Nephron (organoid): ENCODE measurements around the gene HDAC3.

Experiments
- H3K27ac Mint-ChIP-seq, 3 experiments: 2 replicates each; pipeline ENCODE4 v1.8.0; 2020; ENCODE audit warnings: mixed read lengths in 3 of 3, mild to moderate bottlenecking in 2 of 3, moderate library complexity in 1 of 3
- H3K27me3 Mint-ChIP-seq: 2 replicates; pipeline ENCODE4 v1.8.0; 2021; ENCODE audit warnings: low read depth, mild to moderate bottlenecking, moderate library complexity, mixed read lengths
- H3K36me3 Mint-ChIP-seq: 2 replicates; pipeline ENCODE4 v1.8.0; 2020; ENCODE audit warnings: low read depth, mixed read lengths
- H3K4me1 Mint-ChIP-seq: 2 replicates; pipeline ENCODE4 v1.8.0; 2020; ENCODE audit warnings: mixed read lengths
- H3K4me3 Mint-ChIP-seq, 3 experiments: 2 replicates each; pipeline ENCODE4 v1.8.0; 2020; ENCODE audit warnings: mild to moderate bottlenecking in 3 of 3, mixed read lengths in 3 of 3, moderate library complexity in 2 of 3
- H3K9me3 Mint-ChIP-seq: 2 replicates; pipeline ENCODE4 v1.8.0; 2020; ENCODE audit warnings: mixed read lengths
- CTCF ChIP-seq, 3 experiments: fragments of 200-600 bp; sonication (generic); IDR thresholded peaks; one replicate each; pipeline ENCODE4 v1.5.0; 2021; ENCODE audit warnings: antibody characterized with exemption in 3 of 3; ENCODE audit not compliant: unreplicated experiment in 3 of 3

HDAC3 gene

DNA sequence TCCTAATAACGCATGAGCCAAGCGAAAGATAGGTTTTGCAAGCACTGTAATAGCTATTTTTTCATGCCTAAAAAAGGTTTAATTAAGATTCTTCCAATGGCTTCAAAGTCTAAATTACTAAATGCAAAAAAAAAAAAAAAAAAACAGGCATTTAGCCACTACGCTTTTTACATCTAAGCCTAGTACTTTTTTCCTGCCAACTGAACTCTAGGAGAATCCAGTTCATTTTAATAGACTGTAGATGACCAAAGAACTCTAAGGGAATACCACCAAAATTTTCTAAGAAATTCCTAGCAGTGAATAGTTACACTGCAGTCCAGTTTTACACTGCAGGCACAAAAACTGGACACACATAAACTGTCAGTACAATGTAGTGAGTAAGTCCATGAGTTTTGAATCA lies 27.6 kb downstream of the HDAC3 start:
- Mint-ChIP-seq H3K4me3 (no peak overlapping the region), H3K36me3 (peaks cover 8% of the 10 kb centered on the region), H3K4me1 (peaks cover 6% of the 10 kb centered on the region), H3K27ac (peak overlapping the region in 1 of 3 experiments; percentile 92), H3K27me3 (no peaks in the 10 kb centered on the region), H3K9me3 (no peaks in the 10 kb centered on the region)
- no peak for TF ChIP-seq CTCF (IDR thresholded peaks at IDR 0.05; ENCODE audit: unreplicated experiment in 3 of 3)

DNA sequence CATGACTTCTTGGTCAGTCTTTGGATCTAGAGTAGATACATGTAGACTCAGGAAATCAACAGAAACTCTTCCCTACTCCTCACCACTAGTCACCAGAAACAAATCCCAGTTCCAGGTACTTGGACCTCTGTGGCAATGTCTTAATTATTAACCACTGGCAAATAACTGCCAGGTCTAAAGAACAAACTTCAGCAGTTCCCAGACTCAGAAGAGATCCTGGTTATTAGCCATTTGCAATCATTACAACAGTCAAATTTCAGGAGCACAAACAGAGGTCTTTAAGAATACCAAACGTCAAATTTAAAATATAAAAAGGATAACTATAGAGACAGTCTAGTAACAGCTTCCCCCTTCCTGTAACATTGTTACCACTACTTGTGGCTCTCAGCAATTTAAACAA lies 28.1 kb downstream of the HDAC3 start:
- Mint-ChIP-seq H3K27me3 (no peaks in the 10 kb centered on the region), H3K4me3 (no peak overlapping the region), H3K9me3 (no peaks in the 10 kb centered on the region), H3K27ac (peak overlapping the region in 2 of 3 experiments; percentile 77 to 92), H3K36me3 (peaks cover 8% of the 10 kb centered on the region), H3K4me1 (peaks cover 6% of the 10 kb centered on the region)
- no peak for TF ChIP-seq CTCF (IDR thresholded peaks at IDR 0.05; ENCODE audit: unreplicated experiment in 3 of 3)

DNA sequence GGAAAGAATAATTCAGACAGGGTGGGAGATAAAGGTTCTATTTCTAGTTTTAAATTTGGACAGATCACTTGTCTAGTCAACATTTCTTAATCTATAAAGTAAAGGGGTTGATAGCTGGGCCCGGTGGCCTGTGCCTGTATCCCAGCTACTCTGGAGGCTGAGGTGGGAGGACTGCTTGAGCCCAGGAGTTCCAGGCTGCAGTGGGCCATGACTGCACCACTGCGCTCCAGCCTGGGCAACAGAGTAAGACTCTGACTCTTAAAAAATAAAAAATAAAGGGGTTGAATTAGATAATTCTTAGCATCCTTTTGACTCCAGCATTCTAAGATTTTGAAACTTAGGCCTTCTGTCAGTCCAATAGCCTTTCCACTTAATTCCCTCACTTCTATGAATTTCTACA lies 28.6 kb downstream of the HDAC3 start:
- Mint-ChIP-seq H3K4me3 (no peak overlapping the region), H3K36me3 (peaks cover 8% of the 10 kb centered on the region), H3K27ac (peak overlapping the region in 2 of 3 experiments; percentile 77 to 92), H3K27me3 (no peaks in the 10 kb centered on the region), H3K4me1 (peaks cover 6% of the 10 kb centered on the region), H3K9me3 (no peaks in the 10 kb centered on the region)
- no peak for TF ChIP-seq CTCF (IDR thresholded peaks at IDR 0.05; ENCODE audit: unreplicated experiment in 3 of 3)

DNA sequence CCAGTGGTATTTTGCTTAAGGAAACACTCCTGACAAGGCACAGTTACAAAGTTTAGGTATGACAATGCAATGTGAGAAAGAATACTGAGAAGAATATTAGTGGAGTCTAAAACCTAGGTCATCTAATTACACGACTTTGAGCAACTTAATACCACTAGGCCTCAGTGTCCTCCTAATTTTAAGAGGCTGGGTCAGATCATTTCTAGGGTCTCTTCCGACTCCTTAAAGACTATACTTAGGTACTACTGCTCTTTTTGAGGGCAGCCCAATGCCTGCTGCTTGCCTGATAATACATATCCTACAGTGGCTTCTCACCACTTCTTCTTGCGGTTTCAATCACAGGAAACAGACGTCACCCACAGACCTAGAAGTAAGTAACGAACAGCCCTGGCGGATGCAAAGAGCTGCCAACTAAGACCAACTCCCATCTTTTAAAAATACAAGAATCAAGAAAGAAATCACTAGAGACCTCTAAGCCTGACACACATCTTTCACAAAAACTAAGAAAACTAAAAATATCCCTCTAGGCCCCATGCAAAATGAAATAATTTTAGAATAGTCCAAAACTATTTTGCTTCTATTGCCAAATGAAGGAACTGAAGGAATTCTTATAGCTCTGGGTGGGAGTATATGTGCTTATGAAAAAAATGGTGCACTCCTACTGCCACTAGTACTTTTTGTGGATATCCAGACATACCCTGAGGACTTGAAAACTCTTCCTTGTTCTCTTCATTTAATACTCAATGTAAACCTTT lies 30.9 kb downstream of the HDAC3 start:
- Mint-ChIP-seq H3K4me1 (peaks cover 6% of the 10 kb centered on the region), H3K36me3 (peaks cover 3% of the 10 kb centered on the region), H3K27me3 (no peaks in the 10 kb centered on the region), H3K9me3 (no peaks in the 10 kb centered on the region), H3K27ac (peak overlapping the region in 2 of 3 experiments; percentile 37 to 39), H3K4me3 (no peak overlapping the region)
- TF ChIP-seq CTCF (IDR thresholded peaks at IDR 0.05; ENCODE audit: unreplicated experiment in 3 of 3) = no peak

DNA sequence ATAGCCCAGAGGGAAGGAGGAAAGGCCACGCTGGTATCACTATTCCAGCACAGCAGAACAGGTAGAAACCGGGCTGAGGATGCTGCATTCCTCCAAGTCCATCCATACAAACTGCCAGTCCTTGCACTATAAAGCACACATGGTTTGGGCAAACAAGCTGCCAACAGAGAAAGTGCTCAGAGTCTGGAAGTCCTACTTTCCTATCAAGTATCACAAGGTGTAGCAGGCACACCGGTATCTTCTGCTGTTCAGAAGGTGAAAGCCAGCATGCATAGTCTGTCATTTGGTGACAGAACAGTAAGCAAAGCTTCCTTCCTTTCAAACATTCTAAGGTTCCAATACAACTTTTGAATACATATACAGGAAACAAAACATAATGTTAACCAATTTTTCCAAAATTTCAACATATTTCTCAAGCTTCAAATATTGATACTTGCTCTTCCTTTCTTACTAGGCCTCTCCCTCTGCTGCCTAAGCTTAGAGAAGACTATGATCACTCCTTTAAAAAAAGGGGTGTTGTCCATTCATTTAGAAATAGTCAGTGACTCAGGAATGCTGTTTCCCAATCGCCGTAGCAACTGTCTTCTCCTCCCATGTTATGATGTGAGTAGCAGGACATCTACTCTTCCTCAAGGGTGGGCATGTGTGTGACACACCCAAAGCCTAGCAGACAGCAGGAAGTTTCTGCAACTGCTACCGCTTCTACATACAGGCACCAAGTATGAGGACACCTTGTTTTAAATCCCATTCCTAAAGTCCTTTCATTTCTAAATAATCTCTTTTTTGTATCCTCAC lies 32.5 kb downstream of the HDAC3 start:
- Mint-ChIP-seq H3K27me3 (no peaks in the 10 kb centered on the region), H3K27ac (no peak overlapping the region), H3K9me3 (no peaks in the 10 kb centered on the region), H3K4me1 (peaks cover 6% of the 10 kb centered on the region), H3K4me3 (no peak overlapping the region), H3K36me3 (no peaks in the 10 kb centered on the region)
- no peak for TF ChIP-seq CTCF (IDR thresholded peaks at IDR 0.05; ENCODE audit: unreplicated experiment in 3 of 3)
